GM12878 (cell line): Measurements from ENCODE around the gene NRXN3. TPM values are rescaled to one million over a fixed set of nuclear protein-coding genes. Genes with fewer than 3 reads are reported as not detected.

ENCODE experiments used
- ATAC-seq: fragments of 200-7000 bp; cut with Tn5 transposase; 3 replicates; pipeline ENCODE4 v1.9.1; 2020; ENCODE audit warnings: mild to moderate bottlenecking, moderate library complexity
- BruUV-seq: library from RNA; stranded (reverse); fragments of 400-500 nt; replicated peaks from 2 replicates; lab custom pipeline; 2021; lab: Mats Ljungman, UMichigan
- CTCF ChIA-PET: fragments of 300-600 bp; sonication (Branson Sonifier 250); formaldehyde crosslinking; extraction: SDS; loops from one replicate; lab custom pipeline; 2021; ENCODE audit warnings: inconsistent platforms; lab: Yijun Ruan, JAX
- POLR2A ChIA-PET: fragments of 350-600 bp; formaldehyde crosslinking; extraction: SDS; loops from one replicate; lab custom pipeline; 2021; ENCODE audit warnings: inconsistent platforms; lab: Charles Lee
- RAD21 ChIA-PET: fragments of 300-600 bp; sonication (Branson Sonifier 250); formaldehyde crosslinking; loops from one replicate; lab custom pipeline; 2023; ENCODE audit warnings: antibody characterized with exemption; ENCODE audit not compliant: unreplicated experiment; lab: Charles Lee
- SMC1A ChIA-PET: fragments of 300-600 bp; sonication (Branson Sonifier 250); formaldehyde crosslinking; loops from one replicate; lab custom pipeline; 2023; ENCODE audit not compliant: unreplicated experiment, uncharacterized antibody; lab: Charles Lee
- DNase-seq: peaks from one replicate; pipeline ENCODE4 v3.0.0-alpha.2; 2011; ENCODE audit warnings: low read depth, low spot score
- FAIRE-seq: peaks from 3 replicates; lab custom pipeline; 2011; peaks lifted over from hg19 to GRCh38; lab: Jason Lieb, UNC
- H2AFZ ChIP-seq: 2 replicates; pipeline ENCODE4 v1.6.0; 2011; ENCODE audit warnings: low read depth, low read length, control low read depth; ENCODE audit not compliant: control insufficient read depth
- H3K27ac ChIP-seq: 2 replicates; pipeline ENCODE4 v1.5.1; 2011; ENCODE audit warnings: control low read depth; ENCODE audit not compliant: control insufficient read depth, insufficient read depth
- H3K27me3 ChIP-seq, 2 experiments: replicated peaks in 1 of 2; 2 replicates each; pipeline versions ENCODE4 v1.6.0 to v1.6.1; 2011; ENCODE audit warnings: low read length in 1 of 2; ENCODE audit not compliant: control insufficient read depth in 2 of 2, insufficient read depth in 2 of 2
- H3K36me3 ChIP-seq, 2 experiments: 2 replicates each; pipeline ENCODE4 v1.5.1; 2011; ENCODE audit warnings: low read length in 1 of 2; ENCODE audit not compliant: control insufficient read depth in 2 of 2, insufficient read depth in 2 of 2
- H3K4me1 ChIP-seq: 2 replicates; pipeline ENCODE4 v1.6.1; 2011; ENCODE audit warnings: mild to moderate bottlenecking, low read length, moderate library complexity, mixed read lengths; ENCODE audit not compliant: control insufficient read depth, insufficient read depth
- H3K4me2 ChIP-seq: 2 replicates; pipeline ENCODE4 v1.6.0; 2011; ENCODE audit warnings: control low read depth; ENCODE audit not compliant: control insufficient read depth, insufficient read depth
- H3K4me3 ChIP-seq: fragments of 200-600 bp; sonication (generic); 2 replicates; pipeline ENCODE4 v1.5.1; 2016
- H3K79me2 ChIP-seq: 2 replicates; pipeline ENCODE4 v1.6.0; 2011; ENCODE audit warnings: low read length; ENCODE audit not compliant: control insufficient read depth, insufficient read depth
- H3K9ac ChIP-seq: 2 replicates; pipeline ENCODE4 v1.8.0; 2011; ENCODE audit warnings: low read length, control low read depth, mixed read lengths; ENCODE audit not compliant: control insufficient read depth, insufficient read depth
- H3K9me3 ChIP-seq: replicated peaks from 3 replicates; pipeline ENCODE4 v1.5.1; 2011; ENCODE audit warnings: mild to moderate bottlenecking, low read length; ENCODE audit not compliant: control insufficient read depth, insufficient read depth
- H4K20me1 ChIP-seq: 2 replicates; pipeline ENCODE4 v1.6.0; 2011; ENCODE audit not compliant: control insufficient read depth, insufficient read depth
- CHD1 ChIP-seq: IDR thresholded peaks from 2 replicates; pipeline ENCODE4 v1.6.1; 2012; ENCODE audit warnings: low read depth, low read length, improper control_type of control experiment
- IKZF1 ChIP-seq: fragments of 450-650 bp; conservative IDR thresholded peaks from 2 replicates; pipeline ENCODE4 v1.6.1; 2017; ENCODE audit warnings: antibody characterized with exemption, mild to moderate bottlenecking
- IRF4 ChIP-seq: IDR thresholded peaks from 2 replicates; pipeline ENCODE4 v1.6.1; 2011; ENCODE audit warnings: low read depth, low read length
- MTA3 ChIP-seq: IDR thresholded peaks from 2 replicates; pipeline ENCODE4 v1.6.1; 2012; ENCODE audit warnings: low read length, inconsistent platforms, borderline replicate concordance
- PML ChIP-seq: IDR thresholded peaks from 2 replicates; pipeline ENCODE4 v1.6.1; 2012; ENCODE audit warnings: low read length, inconsistent platforms
- POU2F2 ChIP-seq: IDR thresholded peaks from 3 replicates; pipeline ENCODE4 v1.6.1; 2011; ENCODE audit warnings: low read depth, mild to moderate bottlenecking, low read length, borderline replicate concordance
- PRDM15 ChIP-seq: fragments of 450-650 bp; formaldehyde crosslinking; IDR thresholded peaks from 2 replicates; pipeline ENCODE4 v1.4.0; 2020; ENCODE audit warnings: mild to moderate bottlenecking, moderate library complexity
- RB1 ChIP-seq: fragments of 450-650 bp; formaldehyde crosslinking; IDR thresholded peaks from 2 replicates; pipeline ENCODE4 v1.6.1; 2017; ENCODE audit warnings: mild to moderate bottlenecking, borderline replicate concordance
- SKIL ChIP-seq: fragments of 450-650 bp; IDR thresholded peaks from 2 replicates; pipeline ENCODE4 v1.6.1; 2017; ENCODE audit warnings: mild to moderate bottlenecking, low read depth, inconsistent platforms; ENCODE audit not compliant: poor library complexity, severe bottlenecking
- SMAD1 ChIP-seq: fragments of 450-650 bp; IDR thresholded peaks from 2 replicates; pipeline ENCODE4 v1.6.1; 2018; ENCODE audit warnings: mild to moderate bottlenecking, low read depth; ENCODE audit not compliant: partially characterized antibody
- WGBS: methylation state at CpG from one replicate; pipeline ENCODE4 v1.1.6; 2016; ENCODE audit warnings: low lambda C conversion rate; ENCODE audit not compliant: insufficient replicate concordance, insufficient coverage; ENCODE audit errors: missing lambda C conversion rate; 5-methylcytosine and 5-hydroxymethylcytosine counted together
- in situ Hi-C: fragments of 300-500 bp; cut with MboI; formaldehyde crosslinking; loops from 9 replicates; pipeline ENCODE4 v1.14.3; 2018; ENCODE audit warnings: mixed read lengths
- intact Hi-C: fragments of 100-400 bp; cut with micrococcal nuclease; formaldehyde crosslinking; loops from one replicate; pipeline ENCODE4 v1.14.2; 2022; ENCODE audit not compliant: unreplicated experiment
- polyA plus RNA-seq, 11 experiments: library from polyadenylated mRNA; depleted of rRNA in 4 of 11; unstranded in 6 of 11; stranded (reverse) in 5 of 11; fragments of >200 nt; fragmentation: Nextera tagmentation in 4 of 11; fragmentation: Illumina TruSeq in 1 of 11; extraction: Ambion mirVana in 4 of 11; extraction: Trizol in 1 of 11; gene quantifications; 1 replicate in 1 of 11; 2 replicates in 10 of 11; pipeline versions ENCODE4 v1.2.1 to v1.2.3, GENCODE V29; 2011 to 2016; ENCODE audit warnings: inconsistent platforms in 2 of 11, missing spikeins in 2 of 11, low read depth in 1 of 11
- total RNA-seq, 4 experiments: library from RNA; depleted of rRNA in 3 of 4; stranded (reverse); fragments of >200 nt in 3 of 4; fragmentation: Illumina TruSeq in 1 of 4; extraction: Trizol in 1 of 4; gene quantifications; 2 replicates each; pipeline versions ENCODE4 v1.2.1 to v1.2.3, GENCODE V29; 2013 to 2021

The NRXN3 gene
- total and polyA plus RNA-seq, 10 of the 15 experiments (the other 5 are each of a cell fraction or from before 2014, with no cell fraction given): 0.52 to 3.3 (median 1.4) TPM

- ChIA-PET CTCF (no interaction called here), POLR2A (no interaction called here), RAD21 (no interaction called here), SMC1A (interaction anchor here (1.5 kb wide), 1 partner anchor 9 kb away, joined by 3 read pairs; no protein-coding TSS in a partner anchor)
- ATAC-seq (no peak), DNase-seq (no peak), FAIRE-seq (no peak)
- Histone ChIP-seq H3K27me3 (no peaks in the 10 kb centered on the region), H3K36me3 (no peaks in the 10 kb centered on the region), H3K4me3 (no peak overlapping the region), H4K20me1 (no peaks in the 10 kb centered on the region), H3K4me1 (no peaks in the 10 kb centered on the region), H3K9me3 (no peaks in the 10 kb centered on the region), H3K4me2 (no peak overlapping the region), H2AFZ (no peak overlapping the region), H3K27ac (no peak overlapping the region), H3K9ac (no peak overlapping the region), H3K79me2 (no peaks in the 10 kb centered on the region)
- no TSS peak for BruUV-seq
- intact Hi-C loops: no loop called here
- TF ChIP-seq RB1 (no peak), SMAD1 (no peak), PRDM15 (no peak), IKZF1 (no peak), IRF4 (no peak), POU2F2 (no peak), MTA3 (no peak), CHD1 (no peak), SKIL (no peak), PML (no peak)
- 42% methylated on average over 6 of the region's 6 CpGs for WGBS
- in situ Hi-C loops: no loop called here
These were observed 567.4 kb downstream of the NRXN3 start for GRCh38 chr14:78737601-78738000.
